ENCODE measurements around the gene TMC2.
A peak's percentile ranks its signal among the peaks of the same experiment; 100 is the strongest.
"Not testable (repeated sequence)": the region's sequence is repeated elsewhere in the genome, so short reads cannot be mapped to it uniquely, and the experiment has no call there.

The TMC2 gene

DNA sequence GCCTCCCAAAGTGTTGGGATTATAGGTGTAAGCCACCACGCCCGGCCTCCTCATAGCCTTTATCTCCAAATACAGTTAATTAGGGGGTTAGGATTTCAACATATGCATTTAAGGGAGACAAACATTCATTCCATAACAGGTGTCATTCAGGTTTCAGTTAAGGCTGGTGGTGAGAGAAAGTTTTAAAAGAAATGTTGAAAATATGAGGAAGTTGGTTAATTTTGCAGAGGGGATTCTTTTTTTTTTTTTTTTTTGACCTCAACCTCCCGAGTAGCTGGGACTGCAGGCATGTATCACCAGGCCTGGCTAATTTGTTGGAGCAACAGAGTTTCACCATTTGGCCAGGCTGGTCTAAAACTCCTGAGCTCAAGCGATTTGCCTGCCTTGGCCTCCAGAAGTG lies 143.7 kb downstream of the TMC2 start:
- no peaks in the 10 kb centered on the region for H3K36me3 ChIP-seq (ENCODE audit: control insufficient read depth, low read length)
- no peak for TF ChIP-seq CTCF (IDR thresholded peaks at IDR 0.05; ENCODE audit: low read depth, low read length, poor library complexity, severe bottlenecking)
- no peaks in the 10 kb centered on the region for H4K20me1 ChIP-seq (ENCODE audit: control insufficient read depth, insufficient read depth, low read depth, low read length)
- H3K9me2 ChIP-seq (replicated peaks; ENCODE audit: control insufficient read depth, low read length) = no peaks in the 10 kb centered on the region
- no peak overlapping the region for H3K27ac ChIP-seq (ENCODE audit: low read depth, low read length)
- H3F3A ChIP-seq (ENCODE audit: control insufficient read depth, insufficient read depth) = no peaks in the 10 kb centered on the region
- no peaks in the 10 kb centered on the region for H3K9me3 ChIP-seq (ENCODE audit: control insufficient read depth, insufficient read depth, low read length)
- H3K4me3 ChIP-seq (ENCODE audit: low read length) = no peak overlapping the region
- H3K27me3 ChIP-seq (ENCODE audit: control insufficient read depth, low read length) = no peaks in the 10 kb centered on the region
- H3K4me2 ChIP-seq (ENCODE audit: low read length) = no peak overlapping the region
- H3K79me2 ChIP-seq (ENCODE audit: control insufficient read depth, low read length) = no peaks in the 10 kb centered on the region
- H3K4me1 ChIP-seq (ENCODE audit: control insufficient read depth, low read length) = no peaks in the 10 kb centered on the region

DNA sequence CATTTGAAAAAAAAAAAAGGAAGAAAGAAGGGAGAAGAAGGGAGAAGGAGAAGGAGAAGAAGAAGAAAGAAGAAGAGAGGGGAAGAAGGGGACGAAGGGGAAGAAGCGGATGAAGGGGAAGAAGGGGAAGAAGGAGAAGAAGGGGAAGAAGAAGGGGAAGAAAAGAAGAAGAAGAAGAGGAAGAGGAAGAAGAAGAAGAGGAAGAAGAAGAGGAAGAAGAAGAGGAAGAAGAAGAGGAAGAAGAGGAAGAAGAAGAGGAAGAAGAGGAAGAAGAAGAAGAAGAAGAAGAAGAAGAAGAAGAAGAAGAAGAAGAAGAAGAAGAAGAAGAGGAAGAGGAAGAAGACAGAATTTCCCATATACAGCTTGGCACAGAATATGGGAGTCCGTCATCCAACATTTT lies 145.7 kb downstream of the TMC2 start:
- H3K4me1 ChIP-seq (ENCODE audit: control insufficient read depth, low read length); H3K4me3 ChIP-seq (ENCODE audit: low read length); H4K20me1 ChIP-seq (ENCODE audit: control insufficient read depth, insufficient read depth, low read depth, low read length); H3F3A ChIP-seq (ENCODE audit: control insufficient read depth, insufficient read depth); H3K27me3 ChIP-seq (ENCODE audit: control insufficient read depth, low read length); H3K9me2 ChIP-seq (replicated peaks; ENCODE audit: control insufficient read depth, low read length); H3K9me3 ChIP-seq (ENCODE audit: control insufficient read depth, insufficient read depth, low read length); H3K79me2 ChIP-seq (ENCODE audit: control insufficient read depth, low read length); H3K36me3 ChIP-seq (ENCODE audit: control insufficient read depth, low read length); H3K27ac ChIP-seq (ENCODE audit: low read depth, low read length); H3K4me2 ChIP-seq (ENCODE audit: low read length): not testable (repeated sequence)

- not testable (repeated sequence) for H3K4me1 ChIP-seq (ENCODE audit: control insufficient read depth, low read length); H3K4me2 ChIP-seq (ENCODE audit: low read length); H3K9me3 ChIP-seq (ENCODE audit: control insufficient read depth, insufficient read depth, low read length); H4K20me1 ChIP-seq (ENCODE audit: control insufficient read depth, insufficient read depth, low read depth, low read length); H3F3A ChIP-seq (ENCODE audit: control insufficient read depth, insufficient read depth); H3K9me2 ChIP-seq (replicated peaks; ENCODE audit: control insufficient read depth, low read length); H3K27me3 ChIP-seq (ENCODE audit: control insufficient read depth, low read length); H3K36me3 ChIP-seq (ENCODE audit: control insufficient read depth, low read length); H3K4me3 ChIP-seq (ENCODE audit: low read length); H3K27ac ChIP-seq (ENCODE audit: low read depth, low read length); H3K79me2 ChIP-seq (ENCODE audit: control insufficient read depth, low read length)
Observed at GRCh38 chr20:2684817-2685216, 148.4 kb downstream of the TMC2 start.

DNA sequence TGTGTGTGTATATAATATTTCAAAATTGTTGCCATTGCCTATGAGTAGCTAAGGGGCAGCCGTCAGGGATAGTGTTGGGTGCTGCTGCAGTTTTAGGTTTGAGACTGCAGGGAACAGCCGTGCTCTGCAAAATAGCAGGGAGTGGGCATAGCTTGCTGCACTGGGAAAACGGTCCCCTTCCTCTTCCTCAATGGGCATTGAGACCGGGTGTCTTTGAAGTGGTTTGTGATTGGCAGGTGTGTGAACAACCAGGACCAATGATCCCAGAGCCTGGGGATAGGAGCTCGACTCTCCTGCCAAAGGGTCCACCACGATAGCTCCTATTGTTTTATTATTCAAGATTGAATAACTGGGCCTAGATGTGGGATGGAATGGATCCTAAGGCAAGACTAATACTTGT lies 151.1 kb downstream of the TMC2 start:
- Histone ChIP-seq H3K4me3 (ENCODE audit: low read length) (no peak overlapping the region), H3K9me2 (replicated peaks; ENCODE audit: control insufficient read depth, low read length) (no peaks in the 10 kb centered on the region), H3K27me3 (ENCODE audit: control insufficient read depth, low read length) (peaks cover 32% of the 10 kb centered on the region), H3K36me3 (ENCODE audit: control insufficient read depth, low read length) (no peaks in the 10 kb centered on the region), H3F3A (ENCODE audit: control insufficient read depth, insufficient read depth) (no peaks in the 10 kb centered on the region), H3K9me3 (ENCODE audit: control insufficient read depth, insufficient read depth, low read length) (no peaks in the 10 kb centered on the region), H4K20me1 (ENCODE audit: control insufficient read depth, insufficient read depth, low read depth, low read length) (no peaks in the 10 kb centered on the region), H3K4me2 (ENCODE audit: low read length) (peak overlapping the region; percentile 15; the same call in 1 of the 2 replicates), H3K27ac (ENCODE audit: low read depth, low read length) (no peak overlapping the region), H3K4me1 (ENCODE audit: control insufficient read depth, low read length) (peaks cover 6% of the 10 kb centered on the region; the same call in 1 of the 2 replicates), H3K79me2 (ENCODE audit: control insufficient read depth, low read length) (no peaks in the 10 kb centered on the region)
- no peak for TF ChIP-seq EZH2phosphoT487 (IDR thresholded peaks at IDR 0.05; ENCODE audit: borderline replicate concordance, low read length)
- TF ChIP-seq CTCF (IDR thresholded peaks at IDR 0.05; ENCODE audit: low read depth, low read length, poor library complexity, severe bottlenecking) = no peak
